GM23338 (cell line): ENCODE results near the gene BRPF3.

ENCODE experiments used
- CREB1 ChIP-seq: fragments of 250-450 bp; sonication (Bioruptor Pico); IDR thresholded peaks from 2 replicates; pipeline ENCODE4 v1.5.0; 2020; ENCODE audit warnings: low read depth, mild to moderate bottlenecking, moderate library complexity
- ETS1 ChIP-seq: IDR thresholded peaks from 2 replicates; pipeline ENCODE4 v1.6.1; 2016; ENCODE audit warnings: antibody characterized with exemption
- EZH2 ChIP-seq: fragments of 200-600 bp; sonication (generic); IDR thresholded peaks from one replicate; pipeline ENCODE4 v1.8.0; 2017; ENCODE audit warnings: antibody characterized with exemption, mild to moderate bottlenecking, low read depth; ENCODE audit not compliant: unreplicated experiment
- EZH2phosphoT487 ChIP-seq: fragments of 200-600 bp; sonication (generic); IDR thresholded peaks from one replicate; pipeline ENCODE4 v1.8.1; 2018; ENCODE audit warnings: antibody characterized with exemption; ENCODE audit not compliant: unreplicated experiment
- JUNB ChIP-seq: IDR thresholded peaks from one replicate; pipeline ENCODE4 v1.6.1; 2016; ENCODE audit warnings: antibody characterized with exemption; ENCODE audit not compliant: unreplicated experiment
- NANOG ChIP-seq: IDR thresholded peaks from 2 replicates; pipeline ENCODE4 v1.6.1; 2016; ENCODE audit warnings: antibody characterized with exemption, borderline replicate concordance
- POLR2AphosphoS5 ChIP-seq: IDR thresholded peaks from 2 replicates; pipeline ENCODE4 v1.6.1; 2016; ENCODE audit warnings: antibody characterized with exemption, low read depth
- REST ChIP-seq: IDR thresholded peaks from one replicate; pipeline ENCODE4 v1.6.1; 2018; ENCODE audit warnings: antibody characterized with exemption; ENCODE audit not compliant: unreplicated experiment
- STAT1 ChIP-seq: IDR thresholded peaks from one replicate; pipeline ENCODE4 v1.6.1; 2016; ENCODE audit warnings: antibody characterized with exemption; ENCODE audit not compliant: unreplicated experiment
- ZNF114 ChIP-seq: fragments of 250-450 bp; sonication (Bioruptor Pico); IDR thresholded peaks from 2 replicates; pipeline ENCODE4 v1.5.0; 2020; ENCODE audit warnings: mild to moderate bottlenecking, moderate library complexity
- ZNF331 ChIP-seq: fragments of 250-450 bp; sonication (Bioruptor Pico); IDR thresholded peaks from 2 replicates; pipeline ENCODE4 v1.5.0; 2020; ENCODE audit warnings: low read depth, mild to moderate bottlenecking, moderate library complexity
- ZNF462 ChIP-seq: fragments of 250-450 bp; sonication (Bioruptor Pico); IDR thresholded peaks from 2 replicates; pipeline ENCODE4 v1.5.0; 2020; ENCODE audit warnings: mild to moderate bottlenecking, moderate library complexity
- TF ChIP-seq, protein P1 (sequence below), 2 experiments: fragments of 200-600 bp in 1 of 2; sonication (generic) in 1 of 2; conservative IDR thresholded peaks; 2 replicates each; pipeline versions ENCODE4 v1.5.1 to v1.6.1; 2016 to 2017; ENCODE audit warnings: antibody characterized with exemption in 2 of 2, low read depth in 2 of 2, mild to moderate bottlenecking in 2 of 2, moderate library complexity in 1 of 2

GRCh38 chr6:36207155-36207554 is 10.6 kb downstream of the BRPF3 start:
- TF ChIP-seq, protein P1, sequence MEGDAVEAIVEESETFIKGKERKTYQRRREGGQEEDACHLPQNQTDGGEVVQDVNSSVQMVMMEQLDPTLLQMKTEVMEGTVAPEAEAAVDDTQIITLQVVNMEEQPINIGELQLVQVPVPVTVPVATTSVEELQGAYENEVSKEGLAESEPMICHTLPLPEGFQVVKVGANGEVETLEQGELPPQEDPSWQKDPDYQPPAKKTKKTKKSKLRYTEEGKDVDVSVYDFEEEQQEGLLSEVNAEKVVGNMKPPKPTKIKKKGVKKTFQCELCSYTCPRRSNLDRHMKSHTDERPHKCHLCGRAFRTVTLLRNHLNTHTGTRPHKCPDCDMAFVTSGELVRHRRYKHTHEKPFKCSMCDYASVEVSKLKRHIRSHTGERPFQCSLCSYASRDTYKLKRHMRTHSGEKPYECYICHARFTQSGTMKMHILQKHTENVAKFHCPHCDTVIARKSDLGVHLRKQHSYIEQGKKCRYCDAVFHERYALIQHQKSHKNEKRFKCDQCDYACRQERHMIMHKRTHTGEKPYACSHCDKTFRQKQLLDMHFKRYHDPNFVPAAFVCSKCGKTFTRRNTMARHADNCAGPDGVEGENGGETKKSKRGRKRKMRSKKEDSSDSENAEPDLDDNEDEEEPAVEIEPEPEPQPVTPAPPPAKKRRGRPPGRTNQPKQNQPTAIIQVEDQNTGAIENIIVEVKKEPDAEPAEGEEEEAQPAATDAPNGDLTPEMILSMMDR (conservative IDR thresholded peaks at IDR 0.05; ENCODE audit: low read depth in 2 of 2), result no peak
- TF ChIP-seq REST (no peak), POLR2AphosphoS5 (no peak), ETS1 (no peak), EZH2 (no peak), CREB1 (CRISPR knock-in tag) (no peak), ZNF114 (CRISPR knock-in tag) (no peak), NANOG (no peak), EZH2phosphoT487 (no peak), ZNF462 (CRISPR knock-in tag) (no peak), STAT1 (no peak), JUNB (no peak), ZNF331 (CRISPR knock-in tag) (no peak)
